Kidney capillary endothelial cell (primary cell): ENCODE results near the gene IPCEF1.
A peak's percentile ranks its signal among the peaks of the same experiment; 100 is the strongest.

Experiments used
- DNase-seq: peaks from one replicate; pipeline ENCODE4 v3.0.0-alpha.2; 2018; ENCODE audit warnings: low spot score

Gene IPCEF1, protein sequence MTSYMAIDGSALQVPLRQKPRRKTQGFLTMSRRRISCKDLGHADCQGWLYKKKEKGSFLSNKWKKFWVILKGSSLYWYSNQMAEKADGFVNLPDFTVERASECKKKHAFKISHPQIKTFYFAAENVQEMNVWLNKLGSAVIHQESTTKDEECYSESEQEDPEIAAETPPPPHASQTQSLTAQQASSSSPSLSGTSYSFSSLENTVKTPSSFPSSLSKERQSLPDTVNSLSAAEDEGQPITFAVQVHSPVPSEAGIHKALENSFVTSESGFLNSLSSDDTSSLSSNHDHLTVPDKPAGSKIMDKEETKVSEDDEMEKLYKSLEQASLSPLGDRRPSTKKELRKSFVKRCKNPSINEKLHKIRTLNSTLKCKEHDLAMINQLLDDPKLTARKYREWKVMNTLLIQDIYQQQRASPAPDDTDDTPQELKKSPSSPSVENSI

DNA sequence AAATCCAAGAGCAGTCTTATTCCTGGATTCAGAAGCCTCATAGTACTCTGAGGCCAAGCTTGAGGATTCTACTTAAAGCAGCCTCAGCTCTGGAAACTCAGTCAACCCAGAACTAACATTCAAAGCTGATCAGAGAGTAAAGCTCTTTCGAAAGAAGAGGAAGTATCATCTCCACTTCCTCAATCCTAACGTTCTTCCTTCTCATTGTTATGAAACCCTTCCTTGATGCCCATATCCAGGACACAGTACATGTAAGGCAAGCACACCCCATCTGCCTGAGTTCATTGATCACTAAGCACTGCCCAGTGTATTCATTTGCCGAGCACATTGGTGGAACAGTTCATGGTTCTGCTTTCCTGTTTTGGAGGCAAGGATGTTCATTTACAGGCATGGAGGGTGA, at the start of gene IPCEF1:
TSS of gene IPCEF1 (minus strand) at position 114 of the 400 bp plus-strand sequence. CDS start 90,856 bp downstream, outside the sequence.
- no peak for DNase-seq

- DNase-seq = no peak
Measured at GRCh38 chr6:154406301-154406700, 49.7 kb upstream of the IPCEF1 start.

DNA sequence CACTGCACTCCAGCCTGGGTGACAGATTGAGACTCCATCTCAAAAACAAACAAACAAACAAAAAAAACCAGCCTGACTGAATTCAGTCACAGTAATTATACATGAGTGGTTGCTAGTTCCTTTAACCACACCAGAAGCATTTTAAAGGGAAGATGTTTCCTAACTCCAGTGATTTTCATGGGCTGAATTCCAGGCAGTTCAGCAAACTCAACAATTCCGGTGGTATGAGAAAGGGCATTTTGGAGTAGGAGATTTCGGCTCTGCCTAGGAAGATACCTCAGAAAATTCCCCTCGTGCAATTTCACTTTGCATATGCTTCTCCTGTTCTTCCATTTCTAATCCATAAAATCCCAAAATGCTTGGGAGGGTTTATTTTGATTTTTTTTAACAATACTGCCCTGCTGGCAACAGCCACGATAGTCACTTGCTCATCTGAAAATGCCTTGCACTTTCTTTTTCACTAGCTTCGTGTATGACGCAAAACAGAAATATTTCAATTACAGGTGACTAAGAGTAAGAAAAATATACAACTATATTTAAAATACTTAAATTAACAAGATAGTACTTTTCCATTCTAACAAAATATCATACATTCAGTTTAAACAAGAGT, 48.3 kb upstream of the IPCEF1 start:
- DNase-seq = no peak

DNA sequence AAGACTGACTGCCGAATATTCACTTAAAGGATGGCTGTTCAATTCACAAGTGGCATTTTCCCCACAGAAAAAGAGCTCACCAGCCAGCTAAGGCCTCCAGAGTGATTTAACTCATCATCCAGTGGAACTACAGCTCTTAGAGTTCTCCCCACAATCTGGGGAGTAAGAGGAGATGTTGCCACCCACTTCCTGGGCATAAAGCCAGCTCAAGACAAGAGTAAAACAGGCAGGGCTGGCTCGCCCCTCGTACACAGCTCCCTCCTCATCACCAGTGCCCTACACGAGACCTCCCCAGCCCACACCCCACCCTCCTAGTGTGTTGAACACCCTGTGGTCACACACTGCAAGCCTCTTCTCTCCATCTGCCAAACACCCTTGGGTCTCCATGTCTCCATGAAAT, 47.2 kb upstream of the IPCEF1 start:
- DNase-seq = no peak

DNA sequence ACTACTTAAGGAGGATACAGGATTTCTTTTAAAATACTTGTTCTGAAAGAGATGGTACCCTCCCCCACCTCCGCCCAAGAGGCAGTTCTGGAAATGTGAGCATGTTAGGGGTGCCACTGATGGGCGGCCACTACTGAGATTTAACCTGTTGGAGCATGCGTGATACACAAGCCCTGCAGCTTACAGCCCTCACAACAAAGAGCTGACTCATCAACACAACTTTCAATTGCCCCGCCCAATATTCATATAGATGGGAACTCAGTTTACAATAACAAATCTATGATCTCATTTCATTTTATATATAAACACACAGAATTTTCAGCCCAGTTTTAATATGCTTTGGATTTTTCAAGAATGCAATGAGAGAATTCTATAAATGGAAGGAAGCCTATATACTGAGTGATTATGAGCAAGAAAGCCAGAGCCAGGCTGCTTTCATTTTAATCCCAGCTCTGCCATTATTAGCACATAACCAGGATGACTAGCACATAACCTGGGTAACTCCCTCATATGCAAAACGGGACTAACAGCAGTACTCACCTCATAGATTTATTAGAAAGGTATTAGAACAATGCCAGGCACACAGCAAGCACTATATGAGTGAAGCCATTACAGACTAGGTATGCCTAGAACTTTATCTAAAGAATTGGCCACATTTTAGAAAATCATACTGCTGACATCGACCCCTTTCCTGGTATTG, 45.6 kb upstream of the IPCEF1 start:
- no peak for DNase-seq

- peak; percentile 92 for DNase-seq
Measured at GRCh38 chr6:154399097-154399496, 42.5 kb upstream of the IPCEF1 start.

GRCh38 chr6:154397491-154398195, 41.0 kb upstream of the IPCEF1 start:
- DNase-seq = no peak

GRCh38 chr6:154395878-154396277, 39.3 kb upstream of the IPCEF1 start:
- DNase-seq = no peak

GRCh38 chr6:154395316-154395715, 38.7 kb upstream of the IPCEF1 start:
- no peak for DNase-seq

DNA sequence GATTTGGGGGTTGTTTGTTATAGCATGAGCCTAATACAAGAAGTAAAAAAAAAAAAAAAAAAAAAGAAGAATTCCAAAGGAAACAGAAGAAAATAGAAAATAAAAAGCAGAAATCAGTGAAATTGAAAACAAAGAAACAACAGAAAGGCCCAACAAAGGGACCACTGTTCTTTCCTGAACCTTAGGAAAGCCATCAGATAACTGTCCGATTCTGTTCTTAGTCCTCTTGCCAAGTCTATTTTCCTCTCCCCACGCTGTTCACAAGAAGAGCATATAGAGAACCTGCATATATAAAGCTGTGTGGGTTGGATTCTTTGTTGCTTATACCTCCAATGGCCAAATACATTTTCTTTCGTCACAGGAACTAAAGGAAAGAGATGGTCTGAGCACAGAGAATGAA, 38.0 kb upstream of the IPCEF1 start:
- DNase-seq = no peak

DNA sequence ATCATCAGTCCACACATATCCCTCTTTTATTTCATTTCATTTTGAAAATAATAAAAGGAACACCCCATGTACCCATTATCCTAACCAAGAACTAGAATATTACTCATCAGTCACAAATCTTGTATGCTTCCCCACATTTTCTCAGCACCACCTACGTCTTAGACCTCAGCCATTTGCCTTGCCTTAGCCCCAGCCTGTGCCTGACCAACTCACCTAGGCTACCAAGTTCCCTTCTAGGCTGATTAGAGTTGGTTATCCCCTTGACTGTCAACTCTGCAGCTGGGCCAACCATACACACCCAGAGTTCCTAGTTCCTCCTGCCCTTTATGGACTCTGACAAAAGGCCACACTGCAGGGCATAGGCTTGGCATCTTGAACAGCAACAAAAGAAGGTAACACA, 33.4 kb upstream of the IPCEF1 start:
- DNase-seq = no peak

GRCh38 chr6:154388803-154389202, 32.2 kb upstream of the IPCEF1 start:
- no peak for DNase-seq

GRCh38 chr6:154386848-154387717, 30.5 kb upstream of the IPCEF1 start:
- DNase-seq = peak; percentile 67

DNA sequence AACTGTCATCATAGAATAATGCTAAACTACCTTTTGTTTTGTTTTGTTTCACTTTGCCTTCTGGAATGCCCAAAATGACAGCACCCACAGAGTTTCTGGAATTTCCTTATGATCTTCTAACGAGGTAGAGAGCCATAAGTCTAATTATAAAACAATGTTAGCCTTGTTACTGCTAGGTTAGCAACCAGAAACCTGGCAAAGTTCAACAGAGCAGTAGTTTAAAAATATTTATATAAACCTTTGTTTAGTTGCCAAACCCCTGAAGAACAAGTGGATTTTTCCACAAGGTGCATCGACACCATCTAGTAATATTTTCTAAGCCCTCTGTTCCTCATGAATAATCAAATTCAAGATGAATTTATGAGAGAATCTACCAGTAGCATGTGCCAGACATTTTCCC, 27.6 kb upstream of the IPCEF1 start:
- DNase-seq = no peak

DNA sequence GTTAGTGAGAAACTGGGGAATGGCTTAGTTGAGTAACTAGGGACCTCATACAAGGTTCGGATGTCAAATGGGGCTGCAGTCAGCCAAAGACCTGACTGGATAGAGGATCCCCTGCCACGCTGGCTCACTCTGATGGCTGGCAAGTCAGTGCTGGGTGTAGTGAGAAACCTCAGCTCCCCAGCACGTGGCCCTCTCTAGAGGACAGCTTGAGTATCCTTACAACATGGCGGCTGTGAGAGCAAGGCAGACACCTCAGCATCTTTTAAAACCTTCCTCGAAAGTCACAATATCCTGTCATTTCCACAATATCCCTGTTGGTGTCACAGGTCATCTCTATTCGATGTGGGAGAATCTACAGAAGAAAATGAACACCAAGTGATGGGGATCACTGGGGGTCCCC, 26.7 kb upstream of the IPCEF1 start:
- DNase-seq = no peak

DNA sequence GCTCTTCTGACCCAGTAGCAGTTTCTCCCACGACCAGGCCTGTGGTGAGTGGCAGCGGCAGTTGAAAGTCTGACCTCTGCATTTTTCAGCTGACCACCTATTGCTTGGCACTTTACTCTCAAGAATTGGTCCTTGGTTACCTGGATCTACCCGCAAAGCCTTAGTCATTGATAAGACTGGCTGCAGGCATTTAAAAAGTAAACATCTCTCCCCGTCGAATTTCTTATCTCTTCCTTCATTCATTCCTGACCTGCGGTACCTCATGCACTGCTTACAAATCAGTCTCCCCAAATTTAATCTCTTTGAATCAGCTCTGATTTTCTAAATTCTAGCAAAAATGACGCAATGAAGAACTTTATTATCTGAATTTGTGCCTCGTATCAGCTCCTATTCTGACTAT, 26.1 kb upstream of the IPCEF1 start:
- no peak for DNase-seq

DNA sequence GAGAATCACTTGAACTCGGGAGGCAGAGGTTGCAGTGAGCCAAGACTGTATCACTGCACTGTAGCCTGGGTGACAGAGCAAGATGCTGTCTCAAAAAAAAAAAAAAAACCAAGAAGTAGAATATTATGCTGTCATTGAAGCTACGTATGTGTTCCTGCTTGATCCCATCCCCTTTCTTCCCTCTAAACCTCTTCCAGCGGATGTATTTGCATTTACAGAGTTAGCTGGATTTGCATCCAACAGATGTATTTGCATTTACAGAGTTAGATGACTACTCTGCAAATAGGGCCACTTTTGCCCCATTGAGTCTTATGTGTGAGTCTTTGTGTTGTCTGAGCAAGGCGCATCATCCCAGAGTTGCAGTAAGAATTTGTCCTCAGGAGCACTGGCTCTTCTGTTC, 24.9 kb upstream of the IPCEF1 start:
- DNase-seq = no peak

DNA sequence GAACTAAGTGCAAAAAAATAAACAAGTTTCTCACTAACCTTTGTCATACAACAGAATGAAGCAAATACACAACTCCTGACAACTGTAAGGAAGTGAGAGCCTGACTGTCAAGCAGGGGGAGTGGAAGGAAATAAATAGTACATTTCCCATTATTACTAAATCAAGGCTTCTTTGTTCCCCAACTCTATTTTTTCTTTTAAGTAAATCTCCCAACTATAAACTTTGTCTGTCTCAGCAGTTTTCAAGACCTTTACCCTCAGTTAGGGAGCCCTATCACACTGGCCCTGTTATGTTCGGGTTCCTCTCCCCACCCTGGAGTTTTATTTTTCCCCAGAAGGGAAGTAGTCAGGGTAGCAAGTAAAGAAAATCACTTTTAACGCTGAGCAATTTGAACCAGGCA, 24.1 kb upstream of the IPCEF1 start:
- DNase-seq = no peak

- no peak for DNase-seq
Measured at GRCh38 chr6:154379585-154379984, 23.0 kb upstream of the IPCEF1 start.

- no peak for DNase-seq
Measured at GRCh38 chr6:154378518-154378917, 21.9 kb upstream of the IPCEF1 start.

DNA sequence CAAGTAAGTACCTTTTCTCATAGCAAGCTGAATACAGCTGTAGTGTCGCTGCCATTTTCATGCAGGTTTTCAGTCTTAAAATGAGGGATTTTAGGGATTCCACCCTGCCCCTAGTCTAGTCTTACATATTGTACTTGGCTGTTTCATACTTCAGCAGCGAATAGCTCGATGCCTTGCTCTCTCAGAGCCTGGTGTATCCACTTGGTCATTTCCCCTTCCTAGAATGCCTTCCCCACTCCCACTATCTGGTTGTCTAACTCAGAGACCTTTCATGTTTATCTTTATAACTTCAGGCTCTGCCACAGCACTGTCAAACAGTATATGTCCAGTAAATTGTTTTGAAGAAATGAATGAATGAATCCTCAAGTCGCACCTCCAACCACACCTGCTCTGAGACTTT, 21.1 kb upstream of the IPCEF1 start:
- DNase-seq = no peak
